ENCODE results near the gene MYO5B.

DNA sequence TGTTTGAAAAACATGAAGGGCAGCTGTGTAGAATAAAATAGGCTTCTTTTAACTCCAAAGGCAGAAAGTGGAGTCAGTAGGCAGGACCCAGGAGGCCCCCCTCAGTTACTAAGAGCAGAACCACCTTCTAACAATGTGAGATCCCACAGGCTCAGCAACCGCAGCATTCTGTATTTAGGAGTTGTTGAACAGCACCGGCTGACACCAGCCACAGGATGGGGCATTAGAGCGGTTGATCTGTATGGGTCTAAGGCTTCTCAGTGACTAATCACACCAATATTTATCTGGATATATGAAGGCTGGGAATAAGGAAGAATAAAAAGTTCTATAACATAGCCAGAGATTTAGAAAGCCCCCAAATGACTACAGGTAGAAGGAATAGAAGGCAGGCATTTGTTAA lies 51.7 kb downstream of the MYO5B start:
- TF ChIP-seq, protein P1, sequence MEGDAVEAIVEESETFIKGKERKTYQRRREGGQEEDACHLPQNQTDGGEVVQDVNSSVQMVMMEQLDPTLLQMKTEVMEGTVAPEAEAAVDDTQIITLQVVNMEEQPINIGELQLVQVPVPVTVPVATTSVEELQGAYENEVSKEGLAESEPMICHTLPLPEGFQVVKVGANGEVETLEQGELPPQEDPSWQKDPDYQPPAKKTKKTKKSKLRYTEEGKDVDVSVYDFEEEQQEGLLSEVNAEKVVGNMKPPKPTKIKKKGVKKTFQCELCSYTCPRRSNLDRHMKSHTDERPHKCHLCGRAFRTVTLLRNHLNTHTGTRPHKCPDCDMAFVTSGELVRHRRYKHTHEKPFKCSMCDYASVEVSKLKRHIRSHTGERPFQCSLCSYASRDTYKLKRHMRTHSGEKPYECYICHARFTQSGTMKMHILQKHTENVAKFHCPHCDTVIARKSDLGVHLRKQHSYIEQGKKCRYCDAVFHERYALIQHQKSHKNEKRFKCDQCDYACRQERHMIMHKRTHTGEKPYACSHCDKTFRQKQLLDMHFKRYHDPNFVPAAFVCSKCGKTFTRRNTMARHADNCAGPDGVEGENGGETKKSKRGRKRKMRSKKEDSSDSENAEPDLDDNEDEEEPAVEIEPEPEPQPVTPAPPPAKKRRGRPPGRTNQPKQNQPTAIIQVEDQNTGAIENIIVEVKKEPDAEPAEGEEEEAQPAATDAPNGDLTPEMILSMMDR (IDR thresholded peaks at IDR 0.05; ENCODE audit: low read depth, low read length): no peak
- no peak for TF ChIP-seq POLR2A (IDR thresholded peaks at IDR 0.05; ENCODE audit: extremely low read depth, insufficient read length)

Measured in NB4 (cell line).